EH (cell line): ENCODE measurements around the gene HMGB2.

Source experiments
- DNase-seq: peaks from one replicate; pipeline ENCODE4 v3.0.0-alpha.2; 2015; ENCODE audit warnings: low read depth

HMGB2 gene

DNA sequence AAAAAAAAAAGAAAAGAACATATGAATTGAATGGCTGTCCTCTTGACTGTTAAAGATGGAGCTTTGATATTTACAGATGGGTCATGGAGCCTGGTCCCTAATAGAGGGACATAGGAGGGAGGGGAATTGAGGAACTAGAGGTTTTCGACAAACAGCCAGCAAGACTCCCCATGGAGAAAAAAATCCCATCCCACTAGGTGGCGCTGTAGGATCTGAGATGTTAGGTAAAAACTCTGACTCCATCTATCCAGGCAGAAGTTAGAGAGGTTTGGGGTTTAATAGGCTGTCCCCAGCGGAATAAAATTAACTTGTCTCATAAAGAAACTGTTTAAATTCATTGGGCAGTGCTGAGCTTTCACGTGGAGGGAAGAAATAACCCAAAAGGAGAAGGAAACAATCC lies 45.9 kb downstream of the HMGB2 start:
- peak; percentile 65 for DNase-seq

DNA sequence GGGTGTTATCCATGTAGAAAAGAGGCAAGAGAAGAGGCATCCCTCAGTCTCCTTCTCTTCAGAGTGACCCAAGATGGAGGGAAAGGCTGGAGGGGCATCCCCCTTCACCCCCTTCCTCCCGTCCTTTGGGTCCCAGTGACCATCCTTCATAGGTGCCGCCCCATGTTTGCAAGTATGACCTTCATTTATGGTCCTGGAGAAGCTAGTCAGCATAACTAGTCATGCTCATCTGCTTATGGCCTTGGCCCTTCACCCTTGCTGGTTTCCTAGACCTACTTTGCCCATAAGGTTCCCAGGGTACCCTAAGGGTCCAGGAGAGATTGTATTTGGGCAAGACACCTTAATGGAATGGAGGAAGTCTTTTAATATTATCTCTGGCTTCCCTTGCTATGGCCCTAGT lies 46.7 kb downstream of the HMGB2 start:
- no peak for DNase-seq

DNA sequence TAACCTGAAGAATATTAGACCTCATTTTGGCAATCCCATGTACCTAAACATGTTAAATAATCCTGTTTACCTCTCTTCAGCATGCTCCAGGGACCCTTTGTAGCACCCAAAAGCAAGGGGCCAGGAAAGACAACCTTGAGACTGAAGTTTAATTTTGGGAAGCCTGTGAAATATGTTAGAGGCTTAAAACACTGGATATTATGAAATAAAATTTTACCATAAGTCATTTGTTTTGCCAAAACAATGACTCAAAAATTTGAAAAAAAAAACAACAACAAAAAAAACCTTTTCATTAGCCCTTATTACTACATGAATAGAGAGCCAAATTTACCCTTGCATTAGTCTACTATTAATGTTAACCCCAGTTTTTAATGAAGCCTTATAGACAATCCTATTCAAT lies 49.7 kb downstream of the HMGB2 start:
- no peak for DNase-seq

GRCh38 chr4:173282626-173283025 lies 51.5 kb downstream of the HMGB2 start:
- DNase-seq: no peak

- DNase-seq: no peak
Measured at GRCh38 chr4:173282256-173282562, 51.9 kb downstream of the HMGB2 start.

GRCh38 chr4:173281406-173282255 lies 52.5 kb downstream of the HMGB2 start:
- DNase-seq: no peak
